Keratinocyte (primary cell): ENCODE measurements around the gene GPR176.

Experiments used
- CTCF ChIP-seq, 3 experiments: IDR thresholded peaks in 1 of 3; conservative IDR thresholded peaks in 1 of 3; optimal IDR thresholded peaks in 1 of 3; 2 replicates in 2 of 3; 3 replicates in 1 of 3; pipeline versions ENCODE3 to v1.5.1; 2011; ENCODE audit warnings: low read length in 3 of 3, mild to moderate bottlenecking in 3 of 3, moderate library complexity in 2 of 3, control low read depth in 1 of 3, inconsistent platforms in 1 of 3; ENCODE audit not compliant: insufficient read depth in 2 of 3; ENCODE audit errors: extremely low read depth in 1 of 3
- EZH2 ChIP-seq: IDR thresholded peaks from one replicate; pipeline ENCODE4 v1.6.1; 2012; ENCODE audit warnings: inconsistent platforms, mild to moderate bottlenecking, low read length, moderate library complexity

GRCh38 chr15:39884351-39884750 is 35.7 kb downstream of the GPR176 start:
- no peak for TF ChIP-seq CTCF (optimal IDR thresholded peaks at IDR 0.05 in 1 of 3, IDR thresholded peaks at IDR 0.05 in 1 of 3, conservative IDR thresholded peaks at IDR 0.05 in 1 of 3; ENCODE audit: extremely low read depth in 1 of 3, insufficient read depth in 2 of 3, low read length in 3 of 3)
- no peak for TF ChIP-seq EZH2
